Smooth muscle cell (in vitro differentiated cells): ENCODE data around the gene ENGASE. TPM values are rescaled to one million over a fixed set of nuclear protein-coding genes. Genes with fewer than 3 reads are reported as not detected.

Experiments
- DNase-seq: peaks from one replicate; lab custom pipeline; 2025; ENCODE audit not compliant: unreplicated experiment; lab: John Stamatoyannopoulos, UW
- H2AFZ ChIP-seq: fragments of 200-600 bp; sonication (generic); 2 replicates; pipeline ENCODE4 v1.6.0; 2016; ENCODE audit warnings: antibody characterized with exemption, low read depth, mild to moderate bottlenecking
- H3F3A ChIP-seq: fragments of 200-600 bp; sonication (generic); 2 replicates; pipeline ENCODE4 v1.6.0; 2017; ENCODE audit warnings: antibody characterized with exemption, low read depth
- H3K27ac ChIP-seq: fragments of 200-600 bp; sonication (generic); 2 replicates; pipeline ENCODE4 v1.5.1; 2016; ENCODE audit warnings: low read depth, mild to moderate bottlenecking
- H3K27me3 ChIP-seq: fragments of 200-600 bp; sonication (generic); 2 replicates; pipeline ENCODE4 v1.6.1; 2016; ENCODE audit warnings: low read depth, mild to moderate bottlenecking
- H3K36me3 ChIP-seq: fragments of 200-600 bp; sonication (generic); 2 replicates; pipeline ENCODE4 v1.5.1; 2016; ENCODE audit warnings: low read depth
- H3K4me1 ChIP-seq: fragments of 200-600 bp; sonication (generic); 2 replicates; pipeline ENCODE4 v1.5.1; 2016; ENCODE audit warnings: low read depth
- H3K4me2 ChIP-seq: fragments of 200-600 bp; sonication (generic); 2 replicates; pipeline ENCODE4 v1.6.0; 2016; ENCODE audit warnings: mild to moderate bottlenecking
- H3K4me3 ChIP-seq: fragments of 200-600 bp; sonication (generic); 2 replicates; pipeline ENCODE4 v1.5.1; 2016; ENCODE audit warnings: mild to moderate bottlenecking
- H3K79me2 ChIP-seq: fragments of 200-600 bp; sonication (generic); 2 replicates; pipeline ENCODE4 v1.6.0; 2016; ENCODE audit warnings: low read depth, mild to moderate bottlenecking
- H3K9ac ChIP-seq: fragments of 200-600 bp; sonication (generic); 2 replicates; pipeline ENCODE4 v1.6.0; 2016; ENCODE audit warnings: low read depth
- H3K9me3 ChIP-seq: fragments of 200-600 bp; sonication (generic); replicated peaks from 2 replicates; pipeline ENCODE4 v1.5.1; 2016; ENCODE audit warnings: low read depth
- H4K20me1 ChIP-seq: fragments of 200-600 bp; sonication (generic); 2 replicates; pipeline ENCODE4 v1.6.0; 2016; ENCODE audit warnings: low read depth
- CTCF ChIP-seq: fragments of 200-600 bp; sonication (generic); IDR thresholded peaks from 2 replicates; pipeline ENCODE4 v1.5.1; 2017; ENCODE audit warnings: borderline replicate concordance, mild to moderate bottlenecking, antibody characterized with exemption; ENCODE audit not compliant: insufficient read depth, poor library complexity, severe bottlenecking
- WGBS: methylation state at CpG from one replicate; pipeline ENCODE4 v1.1.7; 2016; ENCODE audit warnings: low lambda C conversion rate; 5-methylcytosine and 5-hydroxymethylcytosine counted together
- polyA plus RNA-seq: library from polyadenylated mRNA; unstranded; fragments of >200 nt; fragmentation: Nextera tagmentation; extraction: Ambion mirVana; gene quantifications from 2 replicates; pipeline ENCODE4 v1.2.1, GENCODE V29; 2016
- total RNA-seq: library from RNA; depleted of rRNA; stranded (reverse); fragments of >200 nt; gene quantifications from 2 replicates; pipeline ENCODE4 v1.2.3, GENCODE V29; 2014

The ENGASE gene
- total and polyA plus RNA-seq, 2 experiments from 2014 or later: 3.8 to 9.6 TPM

GRCh38 chr17:79080349-79080748 is 5.7 kb downstream of the ENGASE start:
- Histone ChIP-seq H3F3A (no peaks in the 10 kb centered on the region), H3K27ac (no peak overlapping the region), H3K36me3 (no peaks in the 10 kb centered on the region), H4K20me1 (peaks cover 13% of the 10 kb centered on the region), H3K4me1 (peaks cover 4% of the 10 kb centered on the region), H3K9ac (no peak overlapping the region), H3K9me3 (no peaks in the 10 kb centered on the region), H3K4me3 (no peak overlapping the region), H2AFZ (no peak overlapping the region), H3K27me3 (no peaks in the 10 kb centered on the region), H3K79me2 (no peaks in the 10 kb centered on the region), H3K4me2 (no peak overlapping the region)
- DNase-seq: no peak
- no peak for TF ChIP-seq CTCF
- 94% methylated on average over 16 of the region's 18 CpGs for WGBS

- Histone ChIP-seq H3K9ac (no peak overlapping the region), H3F3A (no peaks in the 10 kb centered on the region), H3K9me3 (no peaks in the 10 kb centered on the region), H3K27ac (no peak overlapping the region), H3K27me3 (no peaks in the 10 kb centered on the region), H2AFZ (no peak overlapping the region), H3K4me2 (no peak overlapping the region), H3K4me1 (no peaks in the 10 kb centered on the region), H3K79me2 (no peaks in the 10 kb centered on the region), H4K20me1 (peaks cover 13% of the 10 kb centered on the region), H3K4me3 (no peak overlapping the region), H3K36me3 (no peaks in the 10 kb centered on the region)
- no peak for TF ChIP-seq CTCF
- no peak for DNase-seq
- 99% methylated on average over 14 of the region's 17 CpGs for WGBS
Observed at GRCh38 chr17:79080761-79081290, 6.2 kb downstream of the ENGASE start.

- Histone ChIP-seq H3K9me3 (no peaks in the 10 kb centered on the region), H3K9ac (no peak overlapping the region), H3K27ac (no peak overlapping the region), H3K4me3 (no peak overlapping the region), H2AFZ (no peak overlapping the region), H3K4me2 (no peak overlapping the region), H3K27me3 (no peaks in the 10 kb centered on the region), H4K20me1 (peaks cover 13% of the 10 kb centered on the region), H3K4me1 (no peaks in the 10 kb centered on the region), H3F3A (no peaks in the 10 kb centered on the region), H3K36me3 (no peaks in the 10 kb centered on the region), H3K79me2 (no peaks in the 10 kb centered on the region)
- no peak for DNase-seq
- no peak for TF ChIP-seq CTCF
- WGBS: 95% methylated on average over 20 of the region's 20 CpGs
Observed at GRCh38 chr17:79081571-79082276, 7.1 kb downstream of the ENGASE start.
